ENCODE data around the gene PHLDA3. TPM values are rescaled to one million over a fixed set of nuclear protein-coding genes. Genes with fewer than 3 reads are reported as not detected.

Gene PHLDA3
- 10 to 100 TPM in 1 of 6 experiments, 1 to 10 TPM in 5; 1.0 to 10.9 (median 2.7) TPM for total RNA-seq
- long read RNA-seq = 0 reads

- Histone ChIP-seq H3K4me3 (peak within 1 kb of the TSS; percentile 44 to 58 (median 47)), H3K27ac (no peak within 1 kb of the TSS), H3K36me3 (no peaks in the 10 kb centered on the region), H3K4me1 (peaks cover 0 to 4% (median 0%) of the 10 kb centered on the region in 4 donors), H3K9me3 (no peaks in the 10 kb centered on the region), H3K27me3 (no peaks in the 10 kb centered on the region)
- peak; percentile 68 to 78 (median 76) for ATAC-seq
- WGBS (ENCODE audit: insufficient coverage, low coverage, low lambda C conversion rate, missing lambda C conversion rate) = 2% methylated on average over 11 of the region's 76 CpGs
- peak; percentile 35 for TF ChIP-seq POLR2A (IDR thresholded peaks at IDR 0.05)
- TF ChIP-seq, protein P1, sequence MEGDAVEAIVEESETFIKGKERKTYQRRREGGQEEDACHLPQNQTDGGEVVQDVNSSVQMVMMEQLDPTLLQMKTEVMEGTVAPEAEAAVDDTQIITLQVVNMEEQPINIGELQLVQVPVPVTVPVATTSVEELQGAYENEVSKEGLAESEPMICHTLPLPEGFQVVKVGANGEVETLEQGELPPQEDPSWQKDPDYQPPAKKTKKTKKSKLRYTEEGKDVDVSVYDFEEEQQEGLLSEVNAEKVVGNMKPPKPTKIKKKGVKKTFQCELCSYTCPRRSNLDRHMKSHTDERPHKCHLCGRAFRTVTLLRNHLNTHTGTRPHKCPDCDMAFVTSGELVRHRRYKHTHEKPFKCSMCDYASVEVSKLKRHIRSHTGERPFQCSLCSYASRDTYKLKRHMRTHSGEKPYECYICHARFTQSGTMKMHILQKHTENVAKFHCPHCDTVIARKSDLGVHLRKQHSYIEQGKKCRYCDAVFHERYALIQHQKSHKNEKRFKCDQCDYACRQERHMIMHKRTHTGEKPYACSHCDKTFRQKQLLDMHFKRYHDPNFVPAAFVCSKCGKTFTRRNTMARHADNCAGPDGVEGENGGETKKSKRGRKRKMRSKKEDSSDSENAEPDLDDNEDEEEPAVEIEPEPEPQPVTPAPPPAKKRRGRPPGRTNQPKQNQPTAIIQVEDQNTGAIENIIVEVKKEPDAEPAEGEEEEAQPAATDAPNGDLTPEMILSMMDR (IDR thresholded peaks at IDR 0.05) = no peak
- peak in 2 of 3 donors; percentile 59 to 65 for DNase-seq
- intact Hi-C loops (cut with DNase I) = no loop called here
These were observed at the start of gene PHLDA3 for GRCh38 chr1:201468844-201469644. Gene PHLDA3 (minus strand): TSS chr1:201469188. CDS start chr1:201468786, 402 bp downstream.

DNA sequence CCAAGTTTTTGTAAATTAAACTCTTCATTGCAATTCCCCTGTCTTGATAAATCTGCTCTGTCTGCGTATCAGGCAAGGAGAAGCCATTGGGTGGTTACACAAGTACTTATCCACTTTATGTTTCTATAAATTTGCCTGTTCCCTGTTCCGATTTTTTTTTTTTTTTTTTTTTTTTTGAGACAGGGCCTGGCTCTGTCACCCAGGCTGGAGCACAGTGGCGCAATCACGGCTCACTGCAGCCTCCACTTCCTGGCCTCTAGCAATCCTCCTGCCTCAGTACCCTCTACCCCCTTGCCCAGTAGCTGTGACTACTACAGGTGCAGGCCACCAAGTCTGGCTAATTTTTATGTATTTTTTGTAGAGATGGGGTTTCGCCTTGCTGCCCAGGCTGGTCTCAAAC, 49.1 kb upstream of the PHLDA3 start:
- Histone ChIP-seq H3K36me3 (no peaks in the 10 kb centered on the region), H3K4me3 (no peak overlapping the region), H3K9me3 (no peaks in the 10 kb centered on the region), H3K27me3 (no peaks in the 10 kb centered on the region), H3K4me1 (no peaks in the 10 kb centered on the region), H3K27ac (no peak overlapping the region)
- TF ChIP-seq, protein P1 (IDR thresholded peaks at IDR 0.05) = no peak
- DNase-seq (no peak), ATAC-seq (no peak)
- intact Hi-C loops (cut with DNase I) = loop anchor here in 1 of 2 donors (5.0 kb wide), 1 partner anchor 36 kb away; no protein-coding TSS in a partner anchor
- WGBS (ENCODE audit: insufficient coverage, low coverage, low lambda C conversion rate, missing lambda C conversion rate) = 84% methylated on average over 5 of the region's 5 CpGs

- TF ChIP-seq, protein P1 (IDR thresholded peaks at IDR 0.05) = no peak
- TF ChIP-seq POLR2A (IDR thresholded peaks at IDR 0.05) = no peak
- Histone ChIP-seq H3K4me3 (no peak overlapping the region), H3K27ac (no peak overlapping the region), H3K4me1 (peaks cover 0 to 2% (median 2%) of the 10 kb centered on the region in 4 donors), H3K27me3 (no peaks in the 10 kb centered on the region), H3K9me3 (no peaks in the 10 kb centered on the region), H3K36me3 (no peaks in the 10 kb centered on the region)
- ATAC-seq (no peak), DNase-seq (no peak)
- WGBS (ENCODE audit: insufficient coverage, low coverage, low lambda C conversion rate, missing lambda C conversion rate) = 77% methylated on average over 2 of the region's 7 CpGs
- intact Hi-C loops (cut with DNase I) = loop anchor here in 1 of 2 donors (5.0 kb wide), 1 partner anchor 35 kb away; no protein-coding TSS in a partner anchor
These were observed 48.6 kb upstream of the PHLDA3 start for GRCh38 chr1:201517631-201518030.

- Histone ChIP-seq H3K4me3 (no peak overlapping the region), H3K4me1 (peaks cover 0 to 11% (median 4%) of the 10 kb centered on the region in 4 donors), H3K27ac (no peak overlapping the region), H3K27me3 (no peaks in the 10 kb centered on the region), H3K36me3 (no peaks in the 10 kb centered on the region), H3K9me3 (no peaks in the 10 kb centered on the region)
- ATAC-seq (no peak), DNase-seq (no peak)
- WGBS (ENCODE audit: insufficient coverage, low coverage, low lambda C conversion rate, missing lambda C conversion rate) = 100% methylated on average over 2 of the region's 2 CpGs
- TF ChIP-seq, protein P1 (IDR thresholded peaks at IDR 0.05) = no peak
- no peak for TF ChIP-seq POLR2A (IDR thresholded peaks at IDR 0.05)
- intact Hi-C loops (cut with DNase I) = loop anchor here in 1 of 2 donors (5.0 kb wide), 1 partner anchor 34 kb away; no protein-coding TSS in a partner anchor
These were observed 47.6 kb upstream of the PHLDA3 start for GRCh38 chr1:201516511-201517127.
